Measurements from ENCODE around the gene KIF5C.

Gene KIF5C

GRCh38 chr2:149017116-149017985, 142.3 kb downstream of the KIF5C start:
- H3K9ac ChIP-seq: no peak overlapping the region
- H3K4me3 ChIP-seq (ENCODE audit: low read depth, low read length): no peak overlapping the region
- no peaks in the 10 kb centered on the region for H3K27me3 ChIP-seq (ENCODE audit: control insufficient read depth, insufficient read depth, low read length)
- TF ChIP-seq CTCF (IDR thresholded peaks at IDR 0.05): peak; percentile 91
- no peak overlapping the region for H2AFZ ChIP-seq
- no peaks in the 10 kb centered on the region for H3K79me2 ChIP-seq
- H3K4me1 ChIP-seq: no peaks in the 10 kb centered on the region
- no peaks in the 10 kb centered on the region for H3K36me3 ChIP-seq (ENCODE audit: control insufficient read depth, insufficient read depth, low read length)
- H3K27ac ChIP-seq: no peak overlapping the region
- no peak overlapping the region for H3K4me2 ChIP-seq (ENCODE audit: low read length)
- no peaks in the 10 kb centered on the region for H3K9me3 ChIP-seq (ENCODE audit: control insufficient read depth, low read length)

- no peak for TF ChIP-seq CTCF (IDR thresholded peaks at IDR 0.05)
- H3K4me3 ChIP-seq (ENCODE audit: low read depth, low read length): no peak overlapping the region
- no peaks in the 10 kb centered on the region for H3K4me1 ChIP-seq
- no peak overlapping the region for H3K9ac ChIP-seq
- no peaks in the 10 kb centered on the region for H3K79me2 ChIP-seq
- no peaks in the 10 kb centered on the region for H3K36me3 ChIP-seq (ENCODE audit: control insufficient read depth, insufficient read depth, low read length)
- no peaks in the 10 kb centered on the region for H3K27me3 ChIP-seq (ENCODE audit: control insufficient read depth, insufficient read depth, low read length)
- no peak overlapping the region for H2AFZ ChIP-seq
- no peak overlapping the region for H3K4me2 ChIP-seq (ENCODE audit: low read length)
- H3K27ac ChIP-seq: no peak overlapping the region
- H3K9me3 ChIP-seq (ENCODE audit: control insufficient read depth, low read length): no peaks in the 10 kb centered on the region
These were observed 144.0 kb downstream of the KIF5C start for GRCh38 chr2:149018981-149019380.

GRCh38 chr2:149019768-149020167, 144.7 kb downstream of the KIF5C start:
- Histone ChIP-seq H3K27me3 (ENCODE audit: control insufficient read depth, insufficient read depth, low read length) (no peaks in the 10 kb centered on the region), H3K4me3 (ENCODE audit: low read depth, low read length) (no peak overlapping the region), H3K4me2 (ENCODE audit: low read length) (no peak overlapping the region), H2AFZ (no peak overlapping the region), H3K9me3 (ENCODE audit: control insufficient read depth, low read length) (no peaks in the 10 kb centered on the region), H3K9ac (no peak overlapping the region), H3K4me1 (no peaks in the 10 kb centered on the region), H3K27ac (no peak overlapping the region), H3K36me3 (ENCODE audit: control insufficient read depth, insufficient read depth, low read length) (no peaks in the 10 kb centered on the region), H3K79me2 (no peaks in the 10 kb centered on the region)
- TF ChIP-seq CTCF (IDR thresholded peaks at IDR 0.05): no peak

GRCh38 chr2:149020432-149020851, 145.4 kb downstream of the KIF5C start:
- no peak for TF ChIP-seq CTCF (IDR thresholded peaks at IDR 0.05)
- no peak overlapping the region for H3K27ac ChIP-seq

GRCh38 chr2:149021271-149021719, 146.3 kb downstream of the KIF5C start:
- H3K4me1 ChIP-seq: no peaks in the 10 kb centered on the region
- no peak overlapping the region for H3K27ac ChIP-seq

More at GRCh38 chr2:149020432-149020851, 145.4 kb downstream of the KIF5C start:
- Histone ChIP-seq H3K4me3 (ENCODE audit: low read depth, low read length) (no peak overlapping the region), H3K36me3 (ENCODE audit: control insufficient read depth, insufficient read depth, low read length) (no peaks in the 10 kb centered on the region), H2AFZ (no peak overlapping the region), H3K9ac (no peak overlapping the region), H3K27me3 (ENCODE audit: control insufficient read depth, insufficient read depth, low read length) (no peaks in the 10 kb centered on the region), H3K9me3 (ENCODE audit: control insufficient read depth, low read length) (no peaks in the 10 kb centered on the region), H3K4me2 (ENCODE audit: low read length) (no peak overlapping the region), H3K79me2 (no peaks in the 10 kb centered on the region), H3K4me1 (no peaks in the 10 kb centered on the region)

More at GRCh38 chr2:149021271-149021719, 146.3 kb downstream of the KIF5C start:
- Histone ChIP-seq H3K9ac (no peak overlapping the region), H3K79me2 (no peaks in the 10 kb centered on the region), H3K36me3 (ENCODE audit: control insufficient read depth, insufficient read depth, low read length) (no peaks in the 10 kb centered on the region), H2AFZ (no peak overlapping the region), H3K27me3 (ENCODE audit: control insufficient read depth, insufficient read depth, low read length) (no peaks in the 10 kb centered on the region), H3K9me3 (ENCODE audit: control insufficient read depth, low read length) (no peaks in the 10 kb centered on the region), H3K4me2 (ENCODE audit: low read length) (no peak overlapping the region), H3K4me3 (ENCODE audit: low read depth, low read length) (no peak overlapping the region)
- no peak for TF ChIP-seq CTCF (IDR thresholded peaks at IDR 0.05)
